GM21786 (cell line): Measurements from ENCODE around the gene ROBO2.
A peak's percentile ranks its signal among the peaks of the same experiment; 100 is the strongest.

Source experiments
- ATAC-seq: cut with Tn5 transposase; IDR thresholded peaks from one replicate; pipeline ENCODE4 v1.9.1; 2021; ENCODE audit not compliant: unreplicated experiment

Gene ROBO2

DNA sequence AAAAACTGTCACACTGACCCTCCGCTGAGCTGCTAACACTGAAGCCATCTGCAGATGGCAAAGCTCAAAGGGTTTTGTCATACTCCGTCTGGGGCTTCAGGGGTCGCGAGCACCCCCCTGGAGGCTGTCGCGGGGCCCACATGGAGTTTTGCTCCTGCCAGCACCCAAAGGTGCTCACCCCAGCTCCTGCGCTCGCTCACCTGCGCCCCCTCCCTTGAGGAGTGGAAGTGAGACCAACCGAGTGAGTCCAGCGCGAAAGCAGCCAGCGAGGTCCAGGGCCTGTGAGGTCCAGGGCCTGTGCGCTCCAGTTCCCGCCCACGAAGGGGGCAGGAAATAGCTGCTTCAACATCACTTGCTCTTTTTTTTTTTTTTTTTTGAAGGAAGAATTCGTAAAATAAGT lies 208.5 kb downstream of the ROBO2 start:
- no peak for ATAC-seq

DNA sequence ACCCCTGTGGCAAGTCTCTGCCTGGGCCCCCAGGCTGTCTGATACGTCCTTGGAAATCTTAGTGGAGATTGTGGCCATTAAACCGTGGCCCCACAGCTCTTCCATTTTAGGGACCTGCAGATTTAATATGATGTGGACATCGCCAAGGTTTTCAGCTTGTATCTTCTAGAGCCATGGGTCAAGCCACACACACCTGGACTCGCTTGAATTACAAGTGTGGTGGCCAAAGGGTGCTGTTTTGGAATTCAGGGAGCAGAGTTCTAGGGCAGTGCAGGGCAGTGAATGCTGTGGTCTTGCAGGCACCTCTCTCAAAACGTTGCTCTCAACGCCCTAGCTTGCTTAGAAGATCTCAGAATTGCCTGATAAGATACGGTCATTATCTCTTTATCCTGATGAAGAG lies 211.2 kb downstream of the ROBO2 start:
- no peak for ATAC-seq

- ATAC-seq: peak; percentile 87
Observed at GRCh38 chr3:77254967-77255831, 215.3 kb downstream of the ROBO2 start.

GRCh38 chr3:77256584-77257503 lies 216.9 kb downstream of the ROBO2 start:
- ATAC-seq: no peak

DNA sequence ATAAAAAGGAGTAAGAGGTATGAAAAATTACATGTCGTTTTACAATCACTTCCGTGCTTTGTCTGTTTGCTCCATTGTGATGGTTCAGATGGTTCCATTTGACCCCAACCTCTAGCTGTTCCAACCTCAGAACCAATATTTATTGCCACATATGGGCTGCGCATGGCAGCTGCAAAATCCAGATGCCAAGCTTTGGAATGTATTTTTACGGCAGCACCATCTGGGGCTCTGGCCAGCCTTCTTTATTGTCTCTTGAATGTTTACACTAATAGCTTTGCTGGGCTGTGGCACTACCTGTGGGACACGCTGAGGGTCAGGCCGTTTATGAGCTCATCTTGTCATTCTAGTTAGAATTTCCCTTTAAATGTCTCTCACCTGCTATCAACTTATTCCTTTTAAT lies 219.8 kb downstream of the ROBO2 start:
- no peak for ATAC-seq

DNA sequence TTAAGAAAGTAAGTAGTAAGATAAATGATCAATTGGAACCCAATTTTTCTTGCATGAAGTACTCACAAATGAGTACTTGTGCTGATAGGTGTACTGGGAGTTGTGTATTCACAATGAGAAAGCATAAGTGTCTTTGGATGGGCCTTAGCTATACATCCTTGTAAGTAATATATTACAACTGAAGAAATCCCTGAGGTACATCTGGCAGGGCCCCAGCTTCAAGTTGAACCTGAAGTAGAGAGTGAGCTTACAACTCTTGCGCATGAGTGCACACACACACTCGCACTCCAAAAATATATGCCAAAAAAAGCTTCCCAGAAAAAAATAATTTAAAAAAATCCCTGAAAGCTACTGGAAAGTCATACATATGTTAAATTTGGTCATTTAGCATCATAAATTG lies 222.5 kb downstream of the ROBO2 start:
- ATAC-seq: no peak

- no peak for ATAC-seq
Observed at GRCh38 chr3:77267589-77267988, 227.7 kb downstream of the ROBO2 start.

DNA sequence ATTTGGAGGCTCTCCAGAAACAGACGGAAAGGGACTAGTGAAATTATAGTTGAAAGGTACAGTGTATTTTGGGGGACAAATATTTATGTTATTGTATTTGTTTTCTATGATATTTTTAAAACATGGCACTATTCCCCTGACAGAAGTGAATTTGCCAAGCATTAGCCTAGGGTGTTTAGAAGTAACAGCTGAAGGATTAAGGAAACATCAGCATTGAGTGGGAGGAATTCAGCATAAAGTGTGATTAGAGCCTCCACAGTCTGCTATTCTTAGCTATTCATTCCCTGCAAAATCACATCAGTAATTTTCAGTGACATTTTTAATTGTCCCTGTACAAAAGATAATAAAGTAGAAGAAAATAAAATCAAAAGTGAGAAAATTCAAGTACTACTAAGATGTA lies 231.4 kb downstream of the ROBO2 start:
- ATAC-seq: no peak

DNA sequence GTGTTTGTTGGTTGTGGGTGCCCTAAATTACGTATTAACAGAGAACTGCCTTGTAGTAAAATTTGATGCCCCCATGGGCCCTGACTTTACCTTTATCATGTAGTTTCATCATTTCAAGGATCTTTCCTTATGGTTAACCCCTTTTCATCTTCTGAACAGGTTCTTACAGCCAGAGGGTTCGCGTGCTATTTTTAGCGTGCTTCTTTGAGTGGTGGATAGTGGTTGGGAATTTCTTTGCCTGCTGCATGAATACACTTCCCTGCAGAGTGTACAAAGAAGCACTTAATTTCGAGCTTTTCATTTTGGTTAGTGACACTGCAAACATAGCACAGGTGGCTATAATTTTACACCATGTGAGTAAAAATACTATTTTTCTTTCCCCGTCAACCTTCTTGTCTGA lies 231.8 kb downstream of the ROBO2 start:
- ATAC-seq: no peak

- no peak for ATAC-seq
Observed at GRCh38 chr3:77279276-77279675, 239.4 kb downstream of the ROBO2 start.

DNA sequence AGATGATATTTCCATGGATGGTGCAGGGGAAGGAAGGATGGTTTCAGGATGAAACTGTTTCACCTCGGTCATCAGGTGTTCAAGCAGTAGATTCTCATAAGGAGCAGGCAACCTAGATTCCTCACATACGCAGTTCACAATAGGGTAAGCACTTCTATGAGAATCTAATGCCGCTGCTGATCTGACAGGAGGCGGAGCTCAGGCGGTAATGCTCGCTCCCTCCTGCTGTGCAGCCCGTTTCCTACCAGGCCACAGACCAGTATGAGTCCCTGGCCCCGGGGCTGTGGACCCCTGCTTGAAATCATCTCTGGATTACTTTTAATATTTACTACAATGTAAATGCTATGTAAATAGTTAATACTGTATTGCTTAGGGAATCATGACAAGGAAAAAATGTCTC lies 241.8 kb downstream of the ROBO2 start:
- no peak for ATAC-seq

DNA sequence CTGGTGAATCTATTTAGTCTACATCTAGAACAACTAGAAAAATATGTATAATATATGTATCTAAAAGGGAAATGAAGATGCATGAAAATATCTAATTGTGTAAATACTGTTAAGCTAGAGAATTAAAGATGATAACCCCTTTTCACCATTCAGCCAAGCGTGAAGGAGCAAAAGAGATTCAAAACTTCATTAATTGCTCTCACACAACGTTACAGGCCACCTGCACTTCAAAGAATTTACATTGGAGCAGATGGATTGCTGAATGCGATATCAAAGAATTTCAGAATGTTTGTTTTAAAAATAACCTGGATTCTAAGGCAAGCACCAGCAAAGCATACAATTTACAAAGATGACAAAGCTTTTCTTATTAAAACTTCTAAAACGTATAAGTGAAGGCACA lies 243.2 kb downstream of the ROBO2 start:
- no peak for ATAC-seq

DNA sequence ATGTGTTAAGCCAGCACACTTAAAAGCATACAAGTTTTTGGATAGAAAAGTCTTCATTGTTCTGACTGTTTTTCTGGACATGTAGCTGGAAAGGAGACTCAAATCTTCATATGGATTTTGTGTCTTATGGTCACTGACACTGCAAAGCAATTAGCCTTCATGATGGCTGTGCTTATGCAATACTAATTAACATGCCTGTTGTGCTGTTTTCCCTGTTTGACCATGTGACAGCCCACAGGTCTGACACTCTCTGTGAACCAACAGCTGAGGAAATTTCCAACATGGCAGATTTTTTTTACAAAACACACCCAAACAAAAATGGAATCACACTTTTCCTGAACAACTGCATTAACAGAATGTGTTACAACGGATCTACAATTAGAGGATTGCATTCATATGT lies 248.4 kb downstream of the ROBO2 start:
- no peak for ATAC-seq

DNA sequence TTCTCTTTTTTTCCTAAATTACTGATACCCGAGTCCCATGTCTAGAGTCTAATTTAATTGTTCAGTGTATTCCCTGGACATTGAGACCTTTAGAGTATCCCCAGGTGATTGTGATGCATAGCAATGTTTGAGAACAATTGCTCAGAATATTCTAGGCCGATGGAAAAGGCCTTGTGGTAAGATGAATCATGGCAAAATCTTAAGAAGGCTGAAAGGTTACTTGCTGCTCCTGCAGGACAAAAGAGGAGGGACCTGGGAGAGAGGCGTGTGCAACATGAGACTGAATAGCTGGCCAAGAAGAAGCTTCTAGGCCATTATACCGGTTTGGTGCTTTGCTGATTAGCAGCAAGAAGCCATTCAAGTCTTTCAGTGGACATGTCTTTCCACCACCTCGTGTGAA lies 256.6 kb downstream of the ROBO2 start:
- ATAC-seq: no peak

DNA sequence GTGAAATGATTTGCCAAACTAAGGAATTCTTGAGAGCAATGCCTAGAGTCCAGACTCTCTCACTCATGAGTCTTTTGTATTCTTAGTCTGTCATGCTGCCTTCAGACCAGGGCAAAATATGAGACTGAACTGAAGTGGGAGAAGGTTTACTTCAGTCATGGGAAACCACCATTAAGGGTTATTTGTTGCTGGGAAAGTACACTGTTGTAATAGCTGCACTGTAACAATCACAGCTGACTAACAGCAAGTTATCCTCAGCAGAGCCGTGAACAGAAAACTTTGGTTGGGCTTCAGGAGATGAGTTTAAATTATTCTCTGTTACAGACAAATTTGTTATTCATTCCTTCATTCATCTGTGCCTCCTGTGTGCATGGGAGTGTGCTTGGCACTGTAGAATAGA lies 258.5 kb downstream of the ROBO2 start:
- ATAC-seq: no peak

- ATAC-seq: no peak
Observed at GRCh38 chr3:77303955-77304699, 264.2 kb downstream of the ROBO2 start.

GRCh38 chr3:77304700-77305021 lies 264.8 kb downstream of the ROBO2 start:
- ATAC-seq: no peak

GRCh38 chr3:77309460-77309859 lies 269.6 kb downstream of the ROBO2 start:
- ATAC-seq: no peak

GRCh38 chr3:77313843-77314242 lies 273.9 kb downstream of the ROBO2 start:
- ATAC-seq: no peak

DNA sequence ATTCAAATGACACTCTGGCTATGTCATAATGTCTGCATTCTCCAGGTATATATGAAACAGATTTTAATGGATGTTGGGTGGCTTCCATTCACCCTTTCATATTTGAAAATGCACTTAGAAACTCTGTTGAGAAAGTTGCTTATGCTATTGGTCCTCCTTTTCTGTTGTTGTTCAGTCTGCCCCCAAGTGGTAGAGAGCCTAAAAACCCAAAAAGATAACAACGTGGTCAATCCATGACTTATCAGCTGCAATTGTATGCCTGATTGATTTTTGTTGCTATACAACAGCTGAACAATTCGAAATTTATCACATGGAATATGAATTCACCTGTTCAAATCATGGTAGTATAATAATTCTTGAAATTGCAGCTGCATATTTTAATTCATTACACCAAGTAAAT lies 279.8 kb downstream of the ROBO2 start:
- ATAC-seq: no peak

DNA sequence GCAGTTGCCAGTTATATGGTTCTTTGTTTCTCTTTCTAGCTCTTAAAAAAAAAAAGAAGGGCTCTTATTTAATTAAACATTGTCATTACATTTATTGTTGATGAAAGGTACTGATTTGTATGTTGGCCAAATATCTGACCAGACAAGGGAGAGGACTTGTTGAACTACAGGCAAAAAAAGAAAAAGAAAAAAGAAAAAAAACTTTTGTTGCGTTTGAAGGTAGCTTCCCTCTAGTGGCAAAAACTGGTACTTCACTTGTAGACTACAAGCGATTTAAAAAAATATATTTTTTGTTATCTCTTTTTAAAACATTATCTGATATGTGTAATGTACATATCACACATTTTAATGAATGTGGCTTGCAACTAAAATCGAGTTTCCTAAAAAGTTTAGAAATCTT lies 280.6 kb downstream of the ROBO2 start:
- no peak for ATAC-seq

DNA sequence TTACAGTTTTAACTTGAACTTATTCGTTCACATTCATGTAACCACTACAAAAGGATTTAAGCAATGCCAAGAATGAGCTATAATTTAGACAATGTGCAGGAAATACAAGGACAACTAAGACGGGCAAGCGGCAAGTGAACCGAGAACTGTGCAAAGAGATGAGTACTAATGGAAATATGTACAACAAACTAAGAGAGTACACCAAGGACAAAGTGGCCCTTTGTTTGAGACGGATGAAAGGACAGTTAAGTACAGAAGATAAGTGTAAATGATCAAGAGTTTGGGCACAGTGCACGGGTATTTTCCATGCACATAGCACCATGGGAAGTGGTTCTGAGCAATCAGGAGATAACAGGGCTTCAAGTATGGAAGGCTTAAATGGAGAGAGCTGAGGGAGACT lies 281.7 kb downstream of the ROBO2 start:
- ATAC-seq: no peak
